Measurements from ENCODE around the gene LUC7L3. TPM values are rescaled to one million over a fixed set of nuclear protein-coding genes. Genes with fewer than 3 reads are reported as not detected.

Gene LUC7L3
- total RNA-seq, 1 experiment from 2014 or later, result 136 TPM

- no peaks in the 10 kb centered on the region for H3K4me1 ChIP-seq (ENCODE audit: control insufficient read depth, insufficient read depth, low read length)
- TF ChIP-seq REST (IDR thresholded peaks at IDR 0.05; ENCODE audit: insufficient read depth in 1 of 2, low read depth in 2 of 2, low read length in 1 of 2), result no peak
- TF ChIP-seq POLR2AphosphoS5 (IDR thresholded peaks at IDR 0.05; ENCODE audit: low read depth, low read length), result no peak
- TF ChIP-seq CTCF (IDR thresholded peaks at IDR 0.05), result no peak
- TF ChIP-seq SIN3A (IDR thresholded peaks at IDR 0.05; ENCODE audit: borderline replicate concordance, insufficient read depth, low read depth, low read length), result no peak
- TF ChIP-seq TCF7L2 (IDR thresholded peaks at IDR 0.05; ENCODE audit: low read depth, low read length), result no peak
- no peak overlapping the region for H3K27ac ChIP-seq (ENCODE audit: low read length)
- no peaks in the 10 kb centered on the region for H3K9me3 ChIP-seq (ENCODE audit: control insufficient read depth, insufficient read depth, low read depth, low read length)
- ChIA-PET CTCF (no interaction called here), POLR2A (no interaction called here)
- DNase-seq (ENCODE audit: low read depth, low spot score) (no peak), ATAC-seq (no peak)
- in situ Hi-C loops (cut with HindIII; ENCODE audit: low pct_unique_long_range_greater_than_20kb, low sequenced_read_pairs) (no loop called here), intact Hi-C loops (cut with micrococcal nuclease; ENCODE audit: unreplicated experiment) (no loop called here)
- H3K4me3 ChIP-seq (ENCODE audit: low read depth in 2 of 2, low read length in 2 of 2), result no peak overlapping the region
- H3K27me3 ChIP-seq (ENCODE audit: control insufficient read depth, insufficient read depth, low read length), result no peaks in the 10 kb centered on the region
- H3K36me3 ChIP-seq (ENCODE audit: control insufficient read depth, insufficient read depth, low read length), result peaks cover 58% of the 10 kb centered on the region
- no TSS peak for BruUV-seq (replicated peaks)
Observed at GRCh38 chr17:50754521-50754920, 35.1 kb downstream of the LUC7L3 start.

GRCh38 chr17:50758524-50758923, 39.1 kb downstream of the LUC7L3 start:
- ATAC-seq, result peak; percentile 22; the same call in 1 of the 2 replicates
- intact Hi-C loops (cut with micrococcal nuclease; ENCODE audit: unreplicated experiment), result no loop called here
- ChIA-PET CTCF (interaction anchor here (0.6 kb wide), 1 partner anchor 193 kb away, joined by 3 read pairs; no protein-coding TSS in a partner anchor), POLR2A (no interaction called here)
- in situ Hi-C loops (cut with HindIII; ENCODE audit: low pct_unique_long_range_greater_than_20kb, low sequenced_read_pairs), result no loop called here
- BruUV-seq (replicated peaks), result no TSS peak
- Histone ChIP-seq H3K4me1 (ENCODE audit: control insufficient read depth, insufficient read depth, low read length) (no peaks in the 10 kb centered on the region), H3K4me3 (ENCODE audit: low read depth in 2 of 2, low read length in 2 of 2) (no peak overlapping the region), H3K9me3 (ENCODE audit: control insufficient read depth, insufficient read depth, low read depth, low read length) (no peaks in the 10 kb centered on the region), H3K27ac (ENCODE audit: low read length) (no peak overlapping the region), H3K36me3 (ENCODE audit: control insufficient read depth, insufficient read depth, low read length) (peaks cover 18% of the 10 kb centered on the region), H3K27me3 (ENCODE audit: control insufficient read depth, insufficient read depth, low read length) (no peaks in the 10 kb centered on the region)
- no peak for TF ChIP-seq SIN3A (IDR thresholded peaks at IDR 0.05; ENCODE audit: borderline replicate concordance, insufficient read depth, low read depth, low read length)
- no peak for TF ChIP-seq POLR2AphosphoS5 (IDR thresholded peaks at IDR 0.05; ENCODE audit: low read depth, low read length)
- TF ChIP-seq CTCF (IDR thresholded peaks at IDR 0.05), result no peak
- no peak for TF ChIP-seq REST (IDR thresholded peaks at IDR 0.05; ENCODE audit: insufficient read depth in 1 of 2, low read depth in 2 of 2, low read length in 1 of 2)
- TF ChIP-seq TCF7L2 (IDR thresholded peaks at IDR 0.05; ENCODE audit: low read depth, low read length), result no peak
- DNase-seq (ENCODE audit: low read depth, low spot score), result no peak

All from Panc1 (cell line).